Measurements from ENCODE around the gene P3R3URF.

Gene P3R3URF

GRCh38 chr1:46159516-46159915, 16.8 kb downstream of the P3R3URF start:
- TF ChIP-seq CTCF (conservative IDR thresholded peaks at IDR 0.05; ENCODE audit: low read length) = no peak
- H3K4me3 ChIP-seq (ENCODE audit: low read length) = no peak overlapping the region
- DNase-seq (ENCODE audit: low read depth) = no peak

- no peak for DNase-seq (ENCODE audit: low read depth)
- no peak overlapping the region for H3K4me3 ChIP-seq (ENCODE audit: low read length)
- TF ChIP-seq CTCF (conservative IDR thresholded peaks at IDR 0.05; ENCODE audit: low read length) = no peak
These were observed 17.7 kb downstream of the P3R3URF start for GRCh38 chr1:46158312-46159281.

- H3K4me3 ChIP-seq (ENCODE audit: low read length) = no peak overlapping the region
- DNase-seq (ENCODE audit: low read depth) = no peak
- no peak for TF ChIP-seq CTCF (conservative IDR thresholded peaks at IDR 0.05; ENCODE audit: low read length)
These were observed 18.4 kb downstream of the P3R3URF start for GRCh38 chr1:46157916-46158311.

- no peak overlapping the region for H3K4me3 ChIP-seq (ENCODE audit: low read length)
- no peak for TF ChIP-seq CTCF (conservative IDR thresholded peaks at IDR 0.05; ENCODE audit: low read length)
- DNase-seq (ENCODE audit: low read depth) = no peak
These were observed 22.6 kb downstream of the P3R3URF start for GRCh38 chr1:46153732-46154131.

- no peak for TF ChIP-seq CTCF (conservative IDR thresholded peaks at IDR 0.05; ENCODE audit: low read length)
- DNase-seq (ENCODE audit: low read depth) = peak; percentile 18
- H3K4me3 ChIP-seq (ENCODE audit: low read length) = no peak overlapping the region
These were observed 23.1 kb downstream of the P3R3URF start for GRCh38 chr1:46153228-46153627.

GRCh38 chr1:46152016-46152415, 24.3 kb downstream of the P3R3URF start:
- TF ChIP-seq CTCF (conservative IDR thresholded peaks at IDR 0.05; ENCODE audit: low read length) = no peak
- peak; percentile 80 for DNase-seq (ENCODE audit: low read depth)
- no peak overlapping the region for H3K4me3 ChIP-seq (ENCODE audit: low read length)

GRCh38 chr1:46150085-46150484, 26.2 kb downstream of the P3R3URF start:
- TF ChIP-seq CTCF (conservative IDR thresholded peaks at IDR 0.05; ENCODE audit: low read length) = no peak
- no peak overlapping the region for H3K4me3 ChIP-seq (ENCODE audit: low read length)
- DNase-seq (ENCODE audit: low read depth) = no peak
